GM18507 (cell line): Measurements from ENCODE around the gene TMEM117.

Experiments used
- DNase-seq: peaks from one replicate; pipeline ENCODE4 v3.0.0; 2011; ENCODE audit warnings: low read depth; ENCODE audit not compliant: insufficient read length; ENCODE audit errors: extremely low spot score
- FAIRE-seq: peaks from 2 replicates; lab custom pipeline; 2011; peaks lifted over from hg19 to GRCh38; lab: Jason Lieb, UNC

TMEM117 gene

DNA sequence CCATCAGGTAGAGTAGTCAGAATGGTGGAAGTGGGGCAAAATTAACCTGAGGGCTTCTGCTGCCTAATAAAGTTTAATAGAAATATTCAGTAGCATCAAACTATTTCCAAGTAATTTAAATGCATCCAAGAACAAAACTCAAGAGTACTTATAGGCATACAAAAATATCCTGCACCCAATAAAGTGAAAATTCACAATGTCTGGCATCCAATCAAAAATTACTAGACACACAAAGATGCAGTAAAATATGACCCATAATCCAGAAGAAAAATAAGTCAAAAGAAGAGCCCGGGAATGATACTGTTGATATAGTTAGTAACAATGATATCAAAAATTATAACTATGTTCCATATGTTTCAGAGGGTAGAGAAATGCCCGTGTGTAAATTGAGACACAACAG, 95.3 kb downstream of the TMEM117 start:
- DNase-seq (no peak), FAIRE-seq (no peak)

DNA sequence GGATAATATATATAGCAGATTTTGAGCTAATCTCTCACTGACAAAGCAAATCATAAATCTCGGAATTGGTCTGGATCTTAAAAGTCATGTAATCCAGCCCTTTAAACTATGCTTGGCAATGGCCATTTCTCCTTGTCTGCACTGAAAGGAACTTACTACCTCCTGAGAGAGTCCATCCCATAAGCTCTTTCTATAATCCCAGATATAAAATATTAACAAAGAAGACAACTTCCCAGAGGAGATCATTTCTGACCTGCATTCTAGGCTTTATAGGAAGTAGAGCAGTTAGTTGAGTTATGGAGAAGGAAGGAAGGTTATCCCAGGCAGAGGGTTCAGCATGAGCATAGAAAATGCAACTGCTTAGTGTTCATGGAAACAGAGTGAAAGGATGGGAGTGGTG, 99.7 kb downstream of the TMEM117 start:
- FAIRE-seq = no peak
- DNase-seq = no peak

DNA sequence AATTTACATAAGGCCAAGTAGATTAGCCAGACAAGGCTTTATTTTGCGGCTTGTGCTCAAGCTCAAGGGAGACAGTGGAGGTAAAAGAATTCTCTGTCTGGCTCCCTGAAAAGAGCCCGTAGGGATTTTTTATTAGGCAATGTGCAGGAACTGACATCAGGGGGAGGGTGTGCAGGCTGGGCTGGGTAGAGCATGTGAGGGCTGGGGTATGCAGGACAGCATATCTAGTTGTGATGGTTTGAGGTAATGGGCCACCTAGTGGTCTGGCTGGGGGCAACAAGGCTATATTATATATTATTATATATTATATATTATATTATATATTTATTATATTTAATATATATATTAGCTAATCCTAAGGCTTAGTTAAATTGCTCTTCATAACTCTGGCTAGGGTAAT, 102.1 kb downstream of the TMEM117 start:
- FAIRE-seq (no peak), DNase-seq (no peak)

DNA sequence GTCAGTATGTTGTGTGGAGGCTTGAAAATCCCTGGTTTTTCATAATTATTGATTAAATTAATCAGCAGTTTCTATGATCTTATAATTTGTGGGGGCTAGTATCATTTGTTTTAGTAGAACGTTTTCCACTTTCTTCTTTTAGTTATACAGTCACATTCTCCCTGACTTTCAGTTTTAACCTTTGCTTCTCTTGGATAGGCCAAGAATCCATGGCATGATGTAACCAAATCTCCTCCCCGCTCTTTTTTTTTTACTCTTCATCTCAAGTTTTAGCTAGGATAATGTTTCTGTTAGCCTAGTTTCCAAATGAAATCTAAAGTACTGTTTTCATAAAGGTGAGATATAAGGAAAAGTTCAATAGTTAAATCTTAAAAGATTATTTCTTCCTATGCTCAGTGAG, 106.5 kb downstream of the TMEM117 start:
- no peak for DNase-seq
- no peak for FAIRE-seq

DNA sequence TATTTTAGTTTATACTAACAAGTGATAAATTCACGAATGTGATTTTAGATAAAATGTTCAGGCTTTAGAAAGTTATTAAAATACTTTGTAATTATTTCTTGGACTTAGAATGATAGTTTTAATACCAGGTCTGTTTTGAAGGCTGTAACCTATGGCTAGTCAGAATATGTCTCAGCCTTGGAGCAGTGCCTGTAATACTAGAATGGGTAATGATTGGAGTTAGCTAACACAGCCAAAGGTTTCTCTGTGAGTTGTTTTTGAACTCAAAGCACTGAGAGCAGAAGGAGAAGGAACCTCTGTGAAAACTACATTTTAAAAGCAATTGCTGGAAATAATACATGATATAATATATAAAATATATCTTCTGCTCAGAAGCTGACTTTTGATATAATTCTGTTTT, 110.1 kb downstream of the TMEM117 start:
- DNase-seq (no peak), FAIRE-seq (no peak)

DNA sequence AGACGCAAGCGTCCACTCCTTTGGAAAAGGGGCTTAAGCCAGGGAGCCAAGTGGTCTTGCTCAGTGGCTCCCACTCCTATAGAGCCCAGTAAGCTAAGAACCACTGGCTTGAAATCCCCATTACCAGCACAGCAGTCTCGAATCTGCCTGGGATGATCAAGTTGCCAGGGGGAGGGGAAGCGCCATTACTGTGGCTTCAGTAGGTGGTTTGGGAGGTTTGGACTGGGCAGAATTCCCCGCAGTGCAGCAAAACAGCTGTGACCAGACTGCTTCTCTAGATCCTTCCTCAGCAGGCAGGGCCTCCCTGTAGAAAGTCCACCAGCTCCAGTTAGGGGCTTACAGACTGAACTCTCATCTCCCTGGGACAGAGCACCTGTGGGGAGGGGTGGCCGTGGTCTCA, 115.4 kb downstream of the TMEM117 start:
- no peak for DNase-seq
- FAIRE-seq = no peak

DNA sequence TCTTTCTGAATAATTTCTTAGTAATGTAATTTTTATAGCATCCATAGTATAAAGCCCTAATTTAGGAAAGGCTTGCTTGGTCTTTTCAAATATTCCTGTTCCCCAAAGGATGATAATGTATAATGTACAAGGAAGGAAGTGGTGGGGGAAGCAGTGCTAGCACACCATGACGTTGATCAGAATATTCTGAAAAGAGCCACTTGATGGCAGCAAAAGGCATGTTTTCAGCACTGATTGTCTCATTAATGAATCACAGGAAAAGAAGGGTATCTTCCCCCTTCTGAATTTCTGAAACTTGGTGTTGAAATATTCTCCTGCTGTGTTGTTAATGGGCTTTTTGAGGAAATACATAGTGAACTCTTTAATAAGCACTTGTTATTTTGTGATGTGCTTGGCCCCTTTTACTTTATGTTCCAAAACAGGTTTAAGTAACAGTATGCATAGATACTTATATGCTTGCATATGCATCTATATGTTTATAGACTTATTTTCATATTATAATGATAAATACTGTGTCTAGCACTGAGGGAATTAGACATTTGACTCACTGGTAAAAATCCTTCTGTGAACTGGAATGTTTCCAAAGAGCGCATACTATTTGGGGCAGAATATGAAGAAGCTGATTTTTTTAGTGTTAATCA, 122.0 kb downstream of the TMEM117 start:
- peak; percentile 90 for FAIRE-seq

DNA sequence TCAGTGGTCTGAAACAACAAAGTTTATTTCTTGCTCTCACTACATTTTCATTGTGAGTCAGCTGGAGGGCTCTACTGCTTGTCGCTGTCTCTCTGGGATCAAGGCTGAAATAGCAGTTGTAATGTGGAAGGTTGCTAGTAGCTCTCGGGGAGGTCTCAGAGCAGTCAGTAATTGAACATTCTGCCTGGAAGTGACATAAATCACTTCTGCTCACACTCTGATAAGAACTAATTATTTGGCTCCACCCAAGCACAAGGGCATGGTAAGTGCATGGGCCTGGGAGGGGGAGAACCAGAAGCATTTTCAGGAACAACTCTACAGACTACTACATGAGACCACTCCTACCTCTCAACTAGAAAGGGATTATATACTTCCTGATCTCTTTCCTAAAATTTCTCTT, 128.2 kb downstream of the TMEM117 start:
- FAIRE-seq (no peak), DNase-seq (no peak)

More for the DNA sequence above, 122.0 kb downstream of the TMEM117 start:
- peak; percentile 22 for DNase-seq

DNA sequence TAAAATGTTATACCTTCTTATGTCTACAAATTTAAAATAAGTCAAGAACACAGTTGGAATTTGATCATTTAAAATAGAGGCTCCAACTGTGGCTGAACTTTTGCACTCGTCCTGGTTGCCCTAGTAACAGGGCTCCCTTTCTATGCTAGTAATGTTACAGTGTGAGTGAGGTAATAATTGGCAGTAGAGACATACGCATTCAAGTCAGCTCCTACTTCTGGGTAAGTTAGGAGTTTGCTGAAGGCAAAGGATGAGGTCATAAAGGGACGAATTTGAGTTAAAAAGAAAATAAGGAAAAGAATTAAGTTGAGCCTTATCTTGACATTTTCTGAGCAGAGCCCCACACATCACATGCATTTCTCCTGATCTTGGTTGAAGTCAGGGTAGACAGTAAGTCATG, 129.1 kb downstream of the TMEM117 start:
- FAIRE-seq (no peak), DNase-seq (no peak)

DNA sequence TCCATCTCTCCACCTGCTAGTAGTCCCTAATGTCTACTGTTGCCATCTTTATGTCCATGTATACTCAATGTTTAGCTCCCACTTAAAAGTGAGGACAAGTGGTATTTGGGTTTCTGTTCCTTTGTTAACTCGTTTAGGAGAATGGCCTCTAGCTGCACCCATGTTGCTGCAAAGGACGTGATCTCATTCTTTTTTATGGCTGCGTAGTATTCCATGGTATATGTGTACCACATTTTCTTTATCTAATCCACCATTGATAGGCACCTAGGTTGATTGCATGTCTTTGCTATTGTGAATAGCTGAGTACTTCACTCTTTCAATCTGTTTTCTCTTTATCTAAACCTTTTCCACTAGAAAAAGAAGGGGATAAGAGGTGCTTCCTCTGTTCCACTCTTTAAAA, 130.0 kb downstream of the TMEM117 start:
- FAIRE-seq = no peak

DNA sequence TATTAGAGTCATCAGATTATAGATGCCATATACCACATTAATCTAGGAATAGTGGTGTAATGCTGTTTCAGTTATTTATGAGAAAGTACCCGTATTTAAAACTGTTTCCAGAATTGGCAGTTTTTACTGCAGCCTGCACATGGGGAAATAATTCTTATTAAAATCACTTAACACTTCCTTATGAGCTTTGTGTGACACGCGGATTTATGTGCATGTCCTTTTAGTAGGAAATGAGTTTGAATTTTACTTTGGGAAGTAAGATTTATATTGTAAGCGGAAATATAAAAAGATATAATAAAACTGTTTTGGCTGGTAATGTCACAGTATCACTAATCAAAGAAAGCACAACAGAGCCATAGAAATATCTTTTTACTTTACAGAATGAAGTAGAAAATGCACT, 132.9 kb downstream of the TMEM117 start:
- FAIRE-seq = no peak

More for the DNA sequence above, 130.0 kb downstream of the TMEM117 start:
- no peak for DNase-seq

DNA sequence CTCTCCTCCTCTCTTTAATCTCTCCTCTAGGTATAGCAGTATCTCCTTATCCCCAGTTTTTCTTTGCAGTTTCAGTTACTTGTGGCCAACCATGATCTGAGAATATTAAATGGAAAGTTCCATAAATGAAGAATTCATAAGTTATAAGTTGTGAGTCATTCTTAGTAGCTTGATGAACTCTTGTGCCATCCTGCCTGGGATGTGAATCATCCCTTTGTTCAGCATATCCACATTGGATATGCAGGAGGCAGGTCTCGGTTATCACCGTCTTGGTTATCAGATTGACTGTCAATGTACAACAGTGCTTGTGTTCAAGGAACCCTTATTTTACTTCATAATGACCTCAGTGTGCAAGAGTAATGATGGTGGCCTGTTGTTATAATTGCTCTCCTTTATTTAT, 134.0 kb downstream of the TMEM117 start:
- DNase-seq (no peak), FAIRE-seq (no peak)

More for the DNA sequence above, 132.9 kb downstream of the TMEM117 start:
- DNase-seq = no peak

DNA sequence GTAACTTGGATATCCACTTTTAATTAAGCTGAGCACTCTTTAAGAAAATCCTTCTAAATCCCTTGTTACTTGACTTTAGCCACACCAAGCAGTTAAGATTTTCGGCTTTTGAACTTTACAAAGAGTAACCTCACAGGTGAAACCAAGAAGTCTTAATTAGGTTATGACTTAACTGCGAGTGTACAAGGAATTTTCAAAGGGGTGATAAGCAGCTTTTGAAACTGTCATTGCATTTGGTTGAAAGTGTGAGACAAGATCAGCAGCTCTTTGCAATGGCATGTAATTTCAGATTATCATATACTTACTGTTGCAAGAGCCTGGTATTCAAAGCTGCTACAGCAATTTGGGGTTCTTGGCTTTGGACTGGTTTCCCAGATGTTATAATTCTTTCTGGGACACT, 137.5 kb downstream of the TMEM117 start:
- FAIRE-seq (no peak), DNase-seq (no peak)

DNA sequence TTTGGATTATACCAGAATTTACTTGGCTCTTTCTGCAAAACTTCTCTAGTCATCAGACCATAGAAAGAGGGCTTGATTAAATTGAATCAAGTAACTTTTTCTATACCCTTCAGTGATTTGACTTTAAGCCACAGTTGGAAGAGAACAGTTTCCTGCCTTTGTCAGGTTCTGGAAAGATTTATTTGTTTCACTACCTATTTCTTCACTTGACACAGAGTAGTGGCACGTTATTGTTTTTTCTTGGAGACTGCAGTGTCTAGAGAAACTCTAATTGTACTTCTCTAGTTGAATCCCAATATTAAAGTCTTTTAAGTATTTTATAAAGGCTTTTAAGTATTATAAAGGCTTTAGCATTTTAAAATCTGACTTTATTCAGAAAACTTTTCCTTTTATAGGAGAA, 138.1 kb downstream of the TMEM117 start:
- DNase-seq (no peak), FAIRE-seq (no peak)

DNA sequence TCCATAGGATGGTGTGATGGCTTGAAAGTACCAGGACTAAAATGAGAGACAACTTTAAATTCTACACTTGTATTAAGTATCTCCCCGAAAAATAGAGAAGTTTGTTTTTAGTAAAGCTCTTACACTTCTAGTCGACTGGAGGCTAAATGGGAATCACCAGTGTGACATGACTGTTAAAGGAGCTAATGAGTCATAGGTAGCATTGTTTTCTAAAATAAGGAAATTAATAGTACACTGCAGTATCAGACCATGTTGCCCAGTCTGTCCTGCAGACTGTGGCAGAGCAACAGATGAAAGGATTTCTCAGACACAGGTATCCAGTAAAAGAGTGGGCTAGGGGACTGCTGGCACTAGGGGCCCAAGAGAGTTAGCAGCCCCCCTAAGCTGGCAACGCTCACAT, 140.1 kb downstream of the TMEM117 start:
- FAIRE-seq = no peak

DNA sequence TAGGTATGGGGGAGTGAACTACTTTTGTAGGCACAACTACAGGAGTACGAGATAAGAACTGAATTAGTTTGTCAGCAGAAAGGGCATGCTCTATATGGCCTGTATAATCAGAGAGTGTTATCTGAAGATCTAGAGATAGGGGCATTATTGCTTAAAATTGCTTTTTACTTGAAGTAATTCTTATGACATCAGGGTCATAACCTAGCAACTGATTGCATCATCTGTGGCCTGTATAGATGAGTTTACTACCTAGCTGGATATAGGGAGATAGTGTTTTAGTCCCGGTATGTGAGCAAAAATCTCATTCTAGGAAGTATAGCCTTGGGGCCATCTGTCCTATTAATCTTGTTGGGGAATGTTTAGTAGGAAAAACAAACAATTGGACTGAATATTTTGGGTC, 142.7 kb downstream of the TMEM117 start:
- DNase-seq (no peak), FAIRE-seq (no peak)

More for the DNA sequence above, 140.1 kb downstream of the TMEM117 start:
- no peak for DNase-seq

DNA sequence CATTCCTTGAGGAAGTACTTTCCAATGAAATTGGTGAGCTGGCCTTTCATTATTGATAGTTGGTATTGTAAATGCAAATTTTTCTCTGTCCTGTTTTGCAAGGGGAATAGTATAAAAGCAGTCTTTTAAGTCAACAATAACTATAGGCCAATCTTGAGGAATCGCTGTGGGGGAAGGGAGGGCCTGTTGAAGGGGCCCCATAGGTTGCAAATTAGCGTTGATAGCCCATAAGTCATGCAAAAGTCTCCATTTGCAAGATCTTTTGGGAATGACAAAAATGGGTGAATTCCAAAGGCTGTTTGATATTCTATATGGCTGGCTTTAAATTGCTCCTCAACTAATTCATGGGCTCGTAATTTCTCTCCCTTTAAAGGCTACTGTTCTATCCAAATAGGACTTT, 143.6 kb downstream of the TMEM117 start:
- no peak for DNase-seq
- FAIRE-seq = no peak

DNA sequence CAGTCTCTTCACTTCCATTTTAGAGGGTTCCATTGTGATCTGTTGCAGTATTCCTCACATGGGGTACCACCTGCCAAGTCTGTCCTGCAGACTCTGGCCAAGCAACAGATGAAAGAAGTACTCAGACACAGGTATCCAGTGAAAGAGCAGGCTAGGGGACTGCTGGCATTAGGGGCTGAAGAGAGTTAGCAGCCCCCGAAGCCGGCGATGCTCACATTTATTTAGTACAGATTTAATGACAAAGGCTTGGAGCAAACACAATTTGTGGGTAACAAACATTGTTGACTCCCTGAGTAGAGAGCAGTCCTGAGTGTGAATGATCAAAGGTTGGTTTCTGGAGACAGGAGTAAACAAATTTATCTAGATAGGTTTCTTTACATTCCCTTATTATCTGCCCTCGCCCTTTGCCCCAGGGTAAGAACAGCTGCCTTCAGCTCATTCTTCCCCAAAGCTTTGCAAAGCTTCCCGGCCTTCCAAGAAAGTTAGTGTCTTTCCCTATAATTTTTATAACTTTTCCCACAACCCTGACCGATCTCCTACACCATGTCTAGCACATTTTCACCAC, 144.8 kb downstream of the TMEM117 start:
- FAIRE-seq (no peak), DNase-seq (no peak)

DNA sequence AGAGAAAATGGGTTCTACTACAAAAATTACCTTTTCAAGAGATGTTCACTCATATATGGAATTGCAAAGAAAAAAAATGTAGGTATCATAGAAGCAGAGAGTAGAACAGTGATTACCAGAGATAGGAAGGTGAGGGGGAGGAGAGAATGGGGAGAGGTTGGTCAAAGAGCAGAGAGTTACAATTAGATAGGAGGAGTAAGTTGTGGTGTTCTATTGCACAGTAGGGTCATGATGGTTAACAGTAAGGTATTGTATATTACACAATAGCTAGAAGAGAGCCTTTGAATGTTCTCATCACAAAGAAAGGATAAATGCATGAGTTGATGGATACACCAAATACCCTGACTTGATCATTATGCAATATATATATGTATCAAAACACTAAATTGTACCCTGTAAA, 145.8 kb downstream of the TMEM117 start:
- FAIRE-seq (no peak), DNase-seq (no peak)

DNA sequence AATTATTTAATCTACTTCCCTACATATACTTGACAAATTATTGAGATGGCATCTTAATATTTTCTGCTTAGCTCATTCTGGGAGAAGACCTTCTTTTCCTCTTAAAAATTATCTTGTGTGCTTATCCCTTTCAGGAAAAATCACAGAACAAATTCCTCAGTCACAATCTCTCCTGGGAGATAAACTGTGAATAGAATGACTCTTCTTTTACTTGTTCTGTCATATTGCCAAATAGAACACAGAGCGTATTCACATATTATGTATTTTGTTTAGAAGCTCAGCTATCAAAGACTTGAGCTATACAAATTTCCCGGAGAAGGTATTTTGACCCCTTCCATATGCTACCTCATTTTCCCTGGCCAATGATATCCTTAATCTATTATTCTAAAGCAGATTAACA, 146.7 kb downstream of the TMEM117 start:
- FAIRE-seq = no peak
- DNase-seq = no peak

DNA sequence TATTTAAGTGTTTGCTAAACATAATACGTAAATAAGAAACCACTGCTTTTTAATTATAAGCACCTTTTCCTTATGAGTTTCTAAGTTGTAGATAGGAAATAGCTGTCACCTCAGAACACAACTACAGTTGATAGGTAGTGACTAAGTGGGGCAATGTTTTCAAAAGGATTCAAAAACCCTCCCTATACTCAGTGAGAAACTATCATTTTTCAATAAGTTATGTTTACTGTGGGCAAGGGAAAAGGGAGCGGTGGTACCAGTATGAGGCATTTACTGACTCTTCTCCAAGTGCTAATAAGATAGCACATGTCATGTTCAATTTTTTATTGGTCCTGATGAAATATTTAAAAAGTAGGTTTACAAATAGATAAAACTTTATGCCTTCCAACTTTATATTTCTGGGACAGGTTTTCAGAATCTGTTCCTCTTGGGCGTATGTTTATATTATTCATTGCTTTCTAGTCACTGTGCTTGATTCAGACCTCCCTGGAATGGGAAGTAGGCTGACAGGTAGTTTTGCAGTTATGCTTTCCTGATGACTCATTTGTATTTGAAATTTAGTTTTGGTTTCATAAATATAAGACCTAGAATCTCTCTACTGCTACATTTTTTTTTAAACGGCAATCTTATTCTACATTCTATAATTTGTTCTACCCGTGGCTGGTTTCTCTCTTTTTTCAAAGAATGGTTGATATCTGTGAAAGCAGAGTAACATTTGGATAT, 153.1 kb downstream of the TMEM117 start:
- DNase-seq (peak; percentile 14), FAIRE-seq (peak; percentile 78)
